ENCODE data around the gene SPOCK3. TPM values are rescaled to one million over a fixed set of nuclear protein-coding genes. Genes with fewer than 3 reads are reported as not detected.
"Not testable (repeated sequence)": the region's sequence is repeated elsewhere in the genome, so short reads cannot be mapped to it uniquely, and the experiment has no call there.

The SPOCK3 gene
- total RNA-seq, 1 donor, result not detected

GRCh38 chr4:166737430-166737829 is 496.9 kb downstream of the SPOCK3 start:
- DNase-seq (ENCODE audit: low read depth), result no peak
- TF ChIP-seq CTCF (IDR thresholded peaks at IDR 0.05; ENCODE audit: insufficient read depth, low read depth, low read length), result no peak
- no peak overlapping the region for H3K4me3 ChIP-seq (ENCODE audit: low read depth, low read length)

- DNase-seq (ENCODE audit: low read depth), result no peak
- no peak overlapping the region for H3K4me3 ChIP-seq (ENCODE audit: low read depth, low read length)
- no peak for TF ChIP-seq CTCF (IDR thresholded peaks at IDR 0.05; ENCODE audit: insufficient read depth, low read depth, low read length)
Observed at GRCh38 chr4:166735553-166735952, 498.7 kb downstream of the SPOCK3 start.

- DNase-seq (ENCODE audit: low read depth), result no peak
- H3K4me3 ChIP-seq (ENCODE audit: low read depth, low read length), result no peak overlapping the region
- TF ChIP-seq CTCF (IDR thresholded peaks at IDR 0.05; ENCODE audit: insufficient read depth, low read depth, low read length), result no peak
Observed at GRCh38 chr4:166734797-166735196, 499.5 kb downstream of the SPOCK3 start.

- TF ChIP-seq CTCF (IDR thresholded peaks at IDR 0.05; ENCODE audit: insufficient read depth, low read depth, low read length), result no peak
- no peak overlapping the region for H3K4me3 ChIP-seq (ENCODE audit: low read depth, low read length)
Observed at GRCh38 chr4:166733686-166734085, 500.6 kb downstream of the SPOCK3 start.

GRCh38 chr4:166726832-166727231 is 507.5 kb downstream of the SPOCK3 start:
- DNase-seq (ENCODE audit: low read depth), result no peak
- H3K4me3 ChIP-seq (ENCODE audit: low read depth, low read length), result no peak overlapping the region
- no peak for TF ChIP-seq CTCF (IDR thresholded peaks at IDR 0.05; ENCODE audit: insufficient read depth, low read depth, low read length)

More at GRCh38 chr4:166733686-166734085, 500.6 kb downstream of the SPOCK3 start:
- DNase-seq (ENCODE audit: low read depth), result no peak

GRCh38 chr4:166724369-166724768 is 509.9 kb downstream of the SPOCK3 start:
- TF ChIP-seq CTCF (IDR thresholded peaks at IDR 0.05; ENCODE audit: insufficient read depth, low read depth, low read length), result no peak
- no peak for DNase-seq (ENCODE audit: low read depth)
- H3K4me3 ChIP-seq (ENCODE audit: low read depth, low read length), result no peak overlapping the region

- TF ChIP-seq CTCF (IDR thresholded peaks at IDR 0.05; ENCODE audit: insufficient read depth, low read depth, low read length), result no peak
- H3K4me3 ChIP-seq (ENCODE audit: low read depth, low read length), result no peak overlapping the region
- DNase-seq (ENCODE audit: low read depth), result no peak
Observed at GRCh38 chr4:166723532-166724140, 510.7 kb downstream of the SPOCK3 start.

- not testable (repeated sequence) for H3K4me3 ChIP-seq (ENCODE audit: low read depth, low read length); DNase-seq (ENCODE audit: low read depth)
Observed at GRCh38 chr4:166715748-166716713, 518.3 kb downstream of the SPOCK3 start.
